GM18507 (cell line): ENCODE data around the gene CDH13.

Experiments
- DNase-seq: peaks from one replicate; pipeline ENCODE4 v3.0.0; 2011; ENCODE audit warnings: low read depth; ENCODE audit not compliant: insufficient read length; ENCODE audit errors: extremely low spot score
- FAIRE-seq: peaks from 2 replicates; lab custom pipeline; 2011; peaks lifted over from hg19 to GRCh38; lab: Jason Lieb, UNC

Gene CDH13

GRCh38 chr16:83516931-83517330, 890.2 kb downstream of the CDH13 start:
- FAIRE-seq (no peak), DNase-seq (no peak)

GRCh38 chr16:83517398-83517797, 890.6 kb downstream of the CDH13 start:
- no peak for DNase-seq
- no peak for FAIRE-seq

- FAIRE-seq = no peak
- no peak for DNase-seq
These were observed 893.8 kb downstream of the CDH13 start for GRCh38 chr16:83520596-83520995.

GRCh38 chr16:83530293-83530692, 903.5 kb downstream of the CDH13 start:
- DNase-seq (no peak), FAIRE-seq (no peak)

- DNase-seq (no peak), FAIRE-seq (no peak)
These were observed 905.9 kb downstream of the CDH13 start for GRCh38 chr16:83532634-83533033.

GRCh38 chr16:83533193-83533592, 906.4 kb downstream of the CDH13 start:
- FAIRE-seq (no peak), DNase-seq (no peak)

- DNase-seq (no peak), FAIRE-seq (no peak)
These were observed 911.9 kb downstream of the CDH13 start for GRCh38 chr16:83538707-83539106.

GRCh38 chr16:83539736-83540490, 913.1 kb downstream of the CDH13 start:
- FAIRE-seq (no peak), DNase-seq (no peak)

GRCh38 chr16:83541231-83541630, 914.5 kb downstream of the CDH13 start:
- DNase-seq = no peak
- FAIRE-seq = no peak

GRCh38 chr16:83542491-83542890, 915.7 kb downstream of the CDH13 start:
- FAIRE-seq (no peak), DNase-seq (no peak)

GRCh38 chr16:83549316-83550182, 922.8 kb downstream of the CDH13 start:
- DNase-seq (no peak), FAIRE-seq (no peak)

GRCh38 chr16:83550183-83550569, 923.4 kb downstream of the CDH13 start:
- DNase-seq (no peak), FAIRE-seq (no peak)

GRCh38 chr16:83552228-83552627, 925.5 kb downstream of the CDH13 start:
- DNase-seq (no peak), FAIRE-seq (no peak)

GRCh38 chr16:83552930-83553329, 926.2 kb downstream of the CDH13 start:
- no peak for DNase-seq
- no peak for FAIRE-seq

GRCh38 chr16:83554096-83554495, 927.3 kb downstream of the CDH13 start:
- no peak for FAIRE-seq

GRCh38 chr16:83554540-83554939, 927.8 kb downstream of the CDH13 start:
- FAIRE-seq (no peak), DNase-seq (no peak)

More at GRCh38 chr16:83554096-83554495, 927.3 kb downstream of the CDH13 start:
- no peak for DNase-seq

- FAIRE-seq (no peak), DNase-seq (no peak)
These were observed 935.1 kb downstream of the CDH13 start for GRCh38 chr16:83561876-83562275.

- FAIRE-seq (no peak), DNase-seq (no peak)
These were observed 941.6 kb downstream of the CDH13 start for GRCh38 chr16:83568345-83568744.

- DNase-seq (no peak), FAIRE-seq (no peak)
These were observed 947.6 kb downstream of the CDH13 start for GRCh38 chr16:83574388-83574787.

GRCh38 chr16:83577078-83577745, 950.4 kb downstream of the CDH13 start:
- no peak for FAIRE-seq
- no peak for DNase-seq
